ENCODE data around the gene EPC1.
"Not testable (repeated sequence)": the region's sequence is repeated elsewhere in the genome, so short reads cannot be mapped to it uniquely, and the experiment has no call there.

The EPC1 gene

DNA sequence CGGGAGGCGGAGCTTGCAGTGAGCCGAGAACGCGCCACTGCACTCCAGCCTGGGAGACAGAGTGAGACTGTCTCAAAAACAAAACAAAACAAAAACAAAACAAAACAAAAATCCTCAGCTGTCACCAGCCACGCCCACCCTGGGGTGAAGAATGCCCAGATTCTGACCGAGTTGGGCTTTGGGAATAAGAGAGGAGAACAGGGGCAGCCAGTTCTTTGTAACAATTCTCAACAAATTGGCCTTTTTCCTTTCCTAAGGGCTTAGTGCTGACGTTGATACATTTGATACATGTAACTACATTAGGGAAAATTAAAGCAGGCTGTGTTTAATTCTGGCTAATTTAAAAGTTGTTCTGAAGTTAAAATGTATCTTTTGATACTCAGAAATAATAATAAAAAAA is 121.0 kb downstream of the EPC1 start:
- DNase-seq: no peak

DNA sequence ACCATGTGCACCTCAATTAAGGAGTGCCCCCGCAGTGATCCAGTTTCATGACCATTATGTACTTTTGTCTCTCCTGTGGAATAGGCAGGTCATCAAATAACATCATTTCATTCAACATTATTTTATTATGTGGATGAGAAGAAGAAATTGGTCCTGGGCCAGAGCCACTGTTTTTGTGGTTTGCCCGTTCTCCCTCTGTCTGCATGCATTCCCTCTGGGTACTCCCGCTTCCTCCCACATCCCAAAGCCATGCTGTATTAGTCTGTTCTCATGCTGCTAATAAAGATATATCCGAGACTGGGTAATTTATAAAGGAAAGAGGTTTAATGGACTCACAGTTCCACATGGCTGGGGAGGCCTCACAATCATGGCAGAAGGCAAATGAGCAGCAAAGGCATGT is 124.6 kb downstream of the EPC1 start:
- DNase-seq: not testable (repeated sequence)

DNA sequence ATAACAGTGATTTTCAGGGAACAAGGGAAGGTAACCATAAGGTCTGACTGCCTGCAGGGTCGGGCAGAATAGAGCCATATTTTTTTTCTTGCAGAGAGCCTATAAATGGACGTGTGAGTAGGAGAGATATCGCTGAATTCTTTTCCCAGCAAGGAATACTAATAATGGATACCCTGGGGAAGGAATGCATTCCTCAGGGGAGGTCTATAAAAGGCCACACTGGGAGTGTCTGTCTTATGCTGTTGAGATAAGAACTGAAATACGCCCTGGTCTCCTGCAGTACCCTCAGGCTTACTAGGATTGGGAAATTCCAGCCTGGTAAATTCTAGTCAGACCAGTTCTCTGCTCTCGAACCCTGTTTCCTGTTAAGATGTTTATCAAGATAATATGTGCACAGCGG is 127.8 kb downstream of the EPC1 start:
- DNase-seq: not testable (repeated sequence)

DNA sequence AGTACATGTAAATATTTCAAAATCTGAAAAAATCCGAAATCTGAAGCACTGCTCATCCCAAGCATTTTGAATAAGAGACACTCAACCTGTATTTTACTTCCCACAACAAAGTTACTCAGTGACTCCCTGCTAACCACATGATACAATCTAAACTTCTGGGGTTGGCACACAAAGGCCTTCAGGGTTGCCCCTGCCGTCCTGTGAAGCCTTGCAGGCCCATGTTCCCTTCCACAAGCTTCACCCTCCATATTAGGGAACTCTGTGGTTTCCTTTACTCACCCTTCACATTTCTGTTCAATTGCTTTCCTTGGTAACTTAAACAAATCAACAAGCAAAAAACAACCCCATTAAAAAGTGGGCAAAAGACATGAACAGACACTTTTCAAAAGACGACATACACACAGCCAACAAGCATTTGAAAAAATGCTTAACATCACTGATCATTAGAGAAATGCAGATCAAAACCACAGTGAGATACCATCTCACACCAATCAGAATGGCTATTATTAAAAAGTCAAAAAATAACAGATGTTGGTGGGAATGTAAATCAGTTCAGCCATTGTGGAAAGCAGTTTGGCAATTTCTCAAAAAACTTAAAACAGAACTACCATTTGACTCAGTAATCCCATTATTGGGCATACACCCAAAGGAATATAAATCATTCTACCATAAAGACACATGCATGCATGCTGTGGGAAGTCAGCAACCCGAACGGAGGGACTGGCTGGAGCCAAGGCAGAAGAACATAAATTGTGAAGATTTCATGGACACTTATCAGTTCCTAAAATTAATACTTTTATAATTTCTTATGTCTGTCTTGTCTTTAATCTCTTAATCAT is 128.5 kb downstream of the EPC1 start:
- not testable (repeated sequence) for DNase-seq

Measured in cortex of kidney (tissue), 1 donor.